Upper lobe of right lung (tissue), 1 donor: ENCODE data around the gene RTF1. TPM values are rescaled to one million over a fixed set of nuclear protein-coding genes. Genes with fewer than 3 reads are reported as not detected.

Experiments used
- ATAC-seq: fragments of 200-7000 bp; cut with Tn5 transposase; one replicate; pipeline ENCODE4 v1.9.1; 2020; ENCODE audit warnings: mild to moderate bottlenecking, moderate library complexity
- DNase-seq: peaks from one replicate; pipeline ENCODE4 v3.0.0-alpha.2; 2020
- H3K27ac ChIP-seq: fragments of 200-600 bp; one replicate; pipeline ENCODE4 v1.8.0; 2022
- H3K27me3 ChIP-seq: fragments of 200-600 bp; one replicate; pipeline ENCODE4 v1.8.0; 2022; ENCODE audit warnings: mild to moderate bottlenecking
- H3K36me3 ChIP-seq: fragments of 200-600 bp; one replicate; pipeline ENCODE4 v1.8.0; 2022
- H3K4me1 ChIP-seq: fragments of 200-600 bp; one replicate; pipeline ENCODE4 v1.8.0; 2022
- H3K4me3 ChIP-seq: fragments of 200-600 bp; one replicate; pipeline ENCODE4 v1.8.0; 2022; ENCODE audit warnings: mild to moderate bottlenecking
- H3K9me3 ChIP-seq: fragments of 200-600 bp; one replicate; pipeline ENCODE4 v1.8.0; 2022
- CTCF ChIP-seq: fragments of 200-600 bp; IDR thresholded peaks from one replicate; pipeline ENCODE4 v1.8.0; 2022; ENCODE audit warnings: antibody characterized with exemption
- intact Hi-C: fragments of 100-400 bp; cut with DNase I; formaldehyde crosslinking; loops from one replicate; pipeline ENCODE4 v1.11.0; 2022
- total RNA-seq: library from RNA; stranded (reverse); fragmentation: NEBNext Ultra II Directional; extraction: Animal tissue kit (Norgen Biotek cat#: 25700); gene quantifications from one replicate; pipeline ENCODE4 v1.2.1, GENCODE V29; 2021
- donor health status: DM: no; HTN: yes; CAD: no; lungs with severe emphysema.

The RTF1 gene
- total RNA-seq, 1 donor from 2014 or later = 27.1 TPM

DNA sequence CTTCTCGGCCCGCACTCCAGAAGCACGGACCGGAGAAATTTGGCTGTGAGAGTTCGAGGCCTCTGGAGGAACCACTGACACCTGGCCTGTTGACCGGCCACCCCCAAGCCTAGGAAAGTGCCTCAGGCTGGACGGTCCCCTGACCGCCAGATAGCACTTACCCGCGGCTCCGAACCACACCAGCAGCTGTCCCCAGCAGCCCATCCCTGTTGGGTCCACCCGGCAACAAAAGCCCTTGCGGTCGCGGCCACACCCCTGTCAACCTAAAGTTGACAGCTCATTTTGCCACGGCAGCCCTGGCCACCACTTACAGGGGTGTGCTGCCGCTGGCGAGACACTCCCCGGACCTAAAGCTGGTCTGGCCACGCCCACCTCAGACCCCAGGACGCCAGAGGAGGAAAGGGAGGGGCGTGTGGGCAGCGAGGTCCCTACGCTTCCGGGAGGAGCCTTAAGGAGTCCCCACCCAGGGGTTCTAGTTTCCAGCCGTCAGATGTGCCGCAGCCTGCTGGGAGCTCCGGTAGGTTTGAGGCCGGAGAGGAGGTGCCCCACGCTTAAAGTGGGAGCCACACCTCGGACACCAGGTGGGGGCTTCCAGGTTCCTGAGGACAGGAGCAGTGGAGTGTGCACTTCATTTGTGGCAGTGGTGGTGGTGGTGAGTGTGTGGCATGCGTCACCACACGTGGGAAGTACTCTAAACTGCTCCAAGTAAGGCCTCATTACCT lies 96.8 kb downstream of the RTF1 start, which contains the start of gene LTK:
Gene LTK (minus strand): TSS at position 322 of the 722 bp plus-strand sequence. CDS start 118 bp downstream, at position 204.
- H3K4me3 ChIP-seq = peak within 1 kb of the TSS; percentile 43
- no peak for DNase-seq
- H3K36me3 ChIP-seq = peaks cover 5% of the 10 kb centered on the region
- TF ChIP-seq CTCF = no peak
- H3K9me3 ChIP-seq = no peaks in the 10 kb centered on the region
- H3K27me3 ChIP-seq = peaks cover 40% of the 10 kb centered on the region
- ATAC-seq = peak; percentile 59
- H3K4me1 ChIP-seq = peaks cover 25% of the 10 kb centered on the region
- H3K27ac ChIP-seq = no peak within 1 kb of the TSS
- intact Hi-C loops = no loop called here

- H3K27ac ChIP-seq = no peak overlapping the region
- H3K4me3 ChIP-seq = no peak overlapping the region
- ATAC-seq = no peak
- peaks cover 13% of the 10 kb centered on the region for H3K27me3 ChIP-seq
- intact Hi-C loops = no loop called here
- H3K4me1 ChIP-seq = peaks cover 10% of the 10 kb centered on the region
- DNase-seq = no peak
- TF ChIP-seq CTCF = no peak
- no peaks in the 10 kb centered on the region for H3K9me3 ChIP-seq
- H3K36me3 ChIP-seq = peaks cover 11% of the 10 kb centered on the region
Observed at GRCh38 chr15:41517895-41518449, 101.1 kb downstream of the RTF1 start.

GRCh38 chr15:41520636-41521035 lies 103.7 kb downstream of the RTF1 start:
- H3K9me3 ChIP-seq = no peaks in the 10 kb centered on the region
- H3K27ac ChIP-seq = no peak overlapping the region
- no peak for TF ChIP-seq CTCF
- H3K4me3 ChIP-seq = no peak overlapping the region
- intact Hi-C loops = no loop called here
- H3K4me1 ChIP-seq = no peaks in the 10 kb centered on the region
- peaks cover 11% of the 10 kb centered on the region for H3K36me3 ChIP-seq
- no peaks in the 10 kb centered on the region for H3K27me3 ChIP-seq
- ATAC-seq = peak; percentile 10
- no peak for DNase-seq

- no peaks in the 10 kb centered on the region for H3K27me3 ChIP-seq
- DNase-seq (no peak), ATAC-seq (no peak)
- no peaks in the 10 kb centered on the region for H3K4me1 ChIP-seq
- H3K36me3 ChIP-seq = peaks cover 17% of the 10 kb centered on the region
- H3K27ac ChIP-seq = no peak overlapping the region
- no peaks in the 10 kb centered on the region for H3K9me3 ChIP-seq
- no peak for TF ChIP-seq CTCF
- intact Hi-C loops = no loop called here
- H3K4me3 ChIP-seq = no peak overlapping the region
Observed at GRCh38 chr15:41521614-41522013, 104.7 kb downstream of the RTF1 start.

- peaks cover 27% of the 10 kb centered on the region for H3K36me3 ChIP-seq
- H3K27ac ChIP-seq = no peak overlapping the region
- TF ChIP-seq CTCF = no peak
- intact Hi-C loops = no loop called here
- H3K4me3 ChIP-seq = no peak overlapping the region
- H3K27me3 ChIP-seq = no peaks in the 10 kb centered on the region
- ATAC-seq (peak; percentile 7), DNase-seq (no peak)
- no peaks in the 10 kb centered on the region for H3K4me1 ChIP-seq
- no peaks in the 10 kb centered on the region for H3K9me3 ChIP-seq
Observed at GRCh38 chr15:41523097-41523496, 106.2 kb downstream of the RTF1 start.
